Iris pigment epithelial cell (primary cell): ENCODE measurements around the gene MYO1D.

ENCODE experiments used
- DNase-seq: peaks from one replicate; pipeline ENCODE4 v3.0.0-alpha.2; 2011; ENCODE audit warnings: low read depth

The MYO1D gene

GRCh38 chr17:32569171-32570080 is 307.5 kb downstream of the MYO1D start:
- DNase-seq: no peak

DNA sequence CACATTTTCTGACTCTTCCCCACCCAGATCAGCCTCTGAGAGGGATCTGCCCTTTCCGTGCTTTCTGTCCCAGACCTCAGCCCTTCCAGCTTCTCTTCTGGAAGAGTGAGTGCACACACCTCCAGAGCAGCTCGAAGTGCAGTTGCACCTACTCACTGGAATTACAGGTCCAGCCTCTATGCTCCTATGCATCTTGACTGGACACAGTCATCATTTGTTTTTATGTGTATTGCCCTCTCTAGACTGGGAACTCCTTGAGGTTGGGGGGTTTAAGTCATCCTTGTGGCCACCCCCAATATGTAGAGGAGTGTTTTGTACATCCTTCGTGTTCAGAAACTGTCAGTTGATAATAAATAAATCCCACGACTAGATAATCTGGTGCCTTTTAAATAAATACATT is 308.2 kb downstream of the MYO1D start:
- DNase-seq: no peak

GRCh38 chr17:32567511-32567910 is 309.4 kb downstream of the MYO1D start:
- no peak for DNase-seq

GRCh38 chr17:32567086-32567485 is 309.8 kb downstream of the MYO1D start:
- no peak for DNase-seq

DNA sequence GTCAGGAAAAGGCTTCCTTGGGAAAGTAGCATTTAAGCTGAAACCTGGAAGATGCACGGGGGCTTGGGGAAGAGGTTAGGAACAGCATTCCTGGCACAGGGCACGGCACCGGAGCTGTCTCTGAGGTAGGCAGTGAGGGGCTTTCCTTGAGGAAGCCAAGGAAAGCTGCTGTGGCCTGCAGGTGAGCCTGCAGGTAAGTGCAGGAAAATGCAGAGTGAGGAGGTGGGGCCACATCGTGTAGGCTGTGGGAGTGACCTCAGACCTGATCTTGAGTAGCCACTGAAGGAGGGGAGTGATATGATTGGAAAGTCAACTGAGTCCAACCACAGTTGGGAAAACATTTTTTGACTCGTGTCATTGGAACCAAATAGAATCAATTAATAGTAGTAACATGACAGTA is 310.6 kb downstream of the MYO1D start:
- no peak for DNase-seq

DNA sequence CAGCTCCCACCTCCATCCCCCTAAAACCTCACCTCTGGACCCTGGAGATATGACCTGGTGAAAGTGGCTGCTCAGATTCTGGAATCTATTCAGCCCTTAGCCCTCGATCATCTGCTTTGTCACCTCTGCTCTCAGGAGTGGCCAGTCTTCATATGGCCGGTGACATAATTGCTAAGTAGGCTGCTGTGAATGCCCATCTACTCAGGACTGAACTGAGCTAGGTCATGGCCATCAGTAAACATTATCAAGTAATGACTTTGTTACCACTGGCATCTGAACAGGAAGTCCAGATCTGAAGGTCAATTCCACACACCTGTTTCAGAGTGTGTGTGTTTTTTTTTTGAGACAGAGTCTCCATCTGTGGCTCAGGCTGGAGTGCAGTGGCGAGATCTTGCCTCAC is 311.5 kb downstream of the MYO1D start:
- no peak for DNase-seq

DNA sequence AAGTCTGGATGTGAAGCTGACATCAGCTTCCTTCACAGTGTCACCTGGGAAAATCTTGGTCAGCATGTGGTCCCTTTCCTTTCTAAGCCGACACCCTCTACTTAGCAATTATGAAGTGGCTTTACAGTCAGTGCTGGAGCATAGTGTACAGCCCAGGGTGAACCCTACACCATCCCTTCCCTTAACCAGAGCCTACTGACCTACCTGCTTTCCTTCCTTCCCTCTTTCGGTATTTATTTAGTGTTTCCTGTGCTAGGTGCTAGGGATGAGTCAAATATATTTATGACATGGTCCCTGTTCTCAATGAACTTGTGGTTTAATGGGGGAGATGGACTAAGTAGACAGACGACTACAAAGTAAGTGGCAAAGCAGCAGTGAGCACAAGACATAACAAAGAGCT is 312.6 kb downstream of the MYO1D start:
- DNase-seq: no peak

GRCh38 chr17:32563583-32563982 is 313.3 kb downstream of the MYO1D start:
- DNase-seq: no peak

- DNase-seq: no peak
These were observed 317.8 kb downstream of the MYO1D start for GRCh38 chr17:32558997-32559650.

- DNase-seq: no peak
These were observed 318.5 kb downstream of the MYO1D start for GRCh38 chr17:32558326-32558955.

DNA sequence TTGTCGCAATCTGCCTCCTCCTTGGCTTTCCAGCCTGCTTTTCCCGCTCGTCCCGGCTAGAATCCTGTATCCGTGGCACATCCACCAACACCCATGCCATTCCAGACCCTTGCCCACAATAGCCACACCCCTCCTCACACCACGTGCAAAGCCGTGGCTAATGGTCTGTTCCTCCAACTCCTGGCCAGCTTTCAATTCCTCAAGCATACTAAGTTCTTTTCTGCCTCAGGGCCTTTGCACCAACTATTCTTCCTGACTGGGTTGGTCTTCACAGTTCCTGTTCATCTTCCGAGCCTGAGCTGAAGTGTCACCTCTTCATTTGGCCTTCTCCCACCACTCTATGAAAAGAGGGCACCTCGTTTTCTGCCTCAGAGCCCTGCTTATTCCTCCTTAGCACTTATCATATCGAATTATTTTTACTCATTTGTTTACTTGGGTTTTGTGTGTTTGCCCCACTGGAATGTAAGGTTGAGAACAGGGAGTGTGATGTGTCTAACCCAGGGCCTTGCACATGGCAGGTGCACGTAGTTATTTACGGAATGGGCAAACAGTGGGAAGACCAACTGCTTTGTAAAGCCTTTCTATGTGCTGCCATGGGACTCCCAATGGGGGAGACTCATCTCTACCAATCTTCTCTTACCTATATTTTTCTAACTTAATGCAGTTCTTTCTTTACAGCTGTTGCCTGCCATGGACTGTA is 321.2 kb downstream of the MYO1D start:
- no peak for DNase-seq

- DNase-seq: no peak
These were observed 323.8 kb downstream of the MYO1D start for GRCh38 chr17:32553168-32553567.

DNA sequence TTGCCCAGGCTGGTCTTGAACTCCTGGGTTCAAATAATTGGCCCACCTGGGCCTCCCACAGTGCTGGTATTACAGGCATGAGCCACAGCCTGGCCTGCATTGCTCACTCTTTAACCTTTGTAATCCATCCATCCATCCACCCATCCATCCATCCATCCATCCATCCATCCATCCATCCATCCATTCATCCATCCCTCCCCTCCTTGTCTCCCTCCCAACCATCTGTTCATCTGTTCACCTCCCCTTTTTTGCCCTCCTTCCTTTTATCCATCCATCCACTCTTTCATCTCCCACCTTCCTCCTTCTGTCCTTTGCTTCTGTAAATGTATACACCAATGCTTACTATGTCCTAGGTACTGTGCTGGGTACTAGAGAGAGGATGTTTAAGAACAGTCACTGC is 324.6 kb downstream of the MYO1D start:
- no peak for DNase-seq

GRCh38 chr17:32551186-32551955 is 325.6 kb downstream of the MYO1D start:
- DNase-seq: peak; percentile 82

- DNase-seq: no peak
These were observed 327.4 kb downstream of the MYO1D start for GRCh38 chr17:32549559-32549958.

DNA sequence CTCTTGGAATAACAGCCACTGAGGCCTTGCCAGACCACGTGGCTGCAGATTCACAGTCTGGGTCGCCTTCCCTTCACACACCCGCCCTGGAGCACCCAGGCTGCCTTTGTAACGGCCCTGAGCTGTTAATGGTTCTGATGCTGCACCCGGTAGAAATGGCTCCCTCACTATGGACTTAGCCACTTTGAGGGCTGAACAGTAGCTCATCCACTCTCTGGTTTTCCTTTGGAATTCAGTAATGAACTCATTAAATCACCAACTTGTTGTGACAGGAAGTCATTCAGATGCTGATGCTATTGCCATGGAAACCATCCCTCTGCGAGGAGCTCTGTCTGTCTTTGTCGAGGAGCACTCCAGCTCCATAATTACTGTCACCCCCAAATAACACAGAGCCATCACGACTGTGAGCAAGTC is 330.9 kb downstream of the MYO1D start:
- no peak for DNase-seq

DNA sequence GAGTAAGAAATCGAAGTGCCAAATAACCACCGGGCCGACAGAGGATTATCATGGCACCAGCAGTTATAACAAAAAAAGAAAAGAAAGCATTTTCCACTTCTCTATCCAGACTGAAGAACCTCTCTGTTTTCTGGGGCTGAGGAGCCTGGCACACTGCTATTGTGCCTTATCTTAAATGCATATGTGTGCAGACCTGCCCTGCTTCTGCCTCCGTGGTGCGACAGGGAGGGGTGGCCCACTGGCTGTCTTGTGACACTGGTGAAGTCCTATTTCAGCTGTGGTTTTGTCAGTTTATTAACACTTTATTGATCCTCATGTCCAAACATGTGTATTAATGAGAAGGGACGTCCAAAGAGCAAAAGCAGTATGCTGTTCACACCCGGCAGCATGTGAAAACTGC is 334.7 kb downstream of the MYO1D start:
- DNase-seq: no peak

DNA sequence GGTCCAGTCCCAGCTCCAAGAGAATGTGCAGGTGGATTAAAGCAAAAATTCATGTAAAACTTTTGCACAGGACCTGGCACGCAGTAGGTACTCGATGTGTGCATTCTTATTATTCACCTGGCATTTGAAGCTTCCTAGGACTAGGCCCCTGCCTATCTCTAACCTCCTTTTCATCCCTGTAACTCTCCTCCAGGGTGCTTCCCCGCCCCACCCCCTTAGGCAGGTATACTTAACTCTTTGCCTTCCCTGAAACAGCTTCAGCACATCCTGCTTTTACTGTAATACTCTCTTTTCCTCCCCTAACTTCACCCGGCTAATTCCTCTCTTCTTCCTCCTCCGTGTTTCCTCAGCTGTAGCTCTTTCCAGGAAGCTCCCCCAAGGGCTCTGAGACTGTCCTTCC is 335.3 kb downstream of the MYO1D start:
- DNase-seq: no peak

DNA sequence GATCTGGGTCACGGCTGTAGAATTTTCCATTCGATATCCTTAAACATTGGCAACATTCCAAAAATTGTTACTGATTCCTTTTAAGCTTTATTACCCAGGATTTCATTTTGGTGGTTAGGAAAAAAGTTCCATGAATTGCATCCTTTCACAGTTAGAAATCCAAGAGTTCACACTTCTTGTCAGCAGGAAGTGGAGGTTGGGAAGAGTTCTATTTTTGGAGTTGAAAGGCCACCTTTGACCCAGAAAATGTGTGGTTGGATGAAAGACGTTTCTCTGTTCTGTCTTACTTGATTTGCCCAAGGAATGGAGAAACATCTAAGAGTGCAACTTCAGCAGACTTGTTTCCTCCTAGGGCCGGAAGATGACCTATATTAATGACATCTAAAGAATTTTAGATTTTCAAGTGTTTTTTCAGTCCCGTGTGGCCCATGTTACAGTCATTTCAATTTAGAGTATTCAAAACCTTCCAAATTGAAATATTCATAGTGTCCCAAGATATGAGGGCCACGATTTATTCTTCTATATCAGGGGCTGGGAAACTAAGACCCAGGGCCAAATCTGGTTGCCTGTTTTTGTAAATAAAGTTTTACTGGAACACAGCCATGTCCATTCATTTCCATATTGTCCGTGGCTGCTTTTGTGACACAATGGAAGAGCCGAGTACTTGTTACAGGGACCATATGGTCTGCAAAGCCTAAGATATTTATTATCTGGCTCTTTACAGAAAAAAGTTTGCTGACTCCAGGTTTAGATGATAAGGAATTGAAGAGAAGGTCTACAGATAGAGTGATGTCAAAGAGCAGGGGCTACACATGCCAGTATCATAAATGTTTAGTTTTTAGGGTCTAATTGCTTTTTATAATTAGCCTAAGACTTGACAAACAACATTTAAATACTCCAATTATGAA is 339.9 kb downstream of the MYO1D start:
- peak; percentile 72 for DNase-seq

- no peak for DNase-seq
These were observed 343.6 kb downstream of the MYO1D start for GRCh38 chr17:32533296-32533695.

GRCh38 chr17:32529604-32530003 is 347.3 kb downstream of the MYO1D start:
- peak; percentile 20 for DNase-seq
